ENCODE measurements around the gene DNM1.

GRCh38 chr9:128178806-128179431 is 24.3 kb upstream of the DNM1 start:
- TF ChIP-seq CTCF (IDR thresholded peaks at IDR 0.05; ENCODE audit: control extremely low read depth in 1 of 3, insufficient read depth in 1 of 3, low read depth in 1 of 3, low read length in 3 of 3) (no peak), SP2 (IDR thresholded peaks at IDR 0.05; ENCODE audit: low read length) (no peak), EZH2 (IDR thresholded peaks at IDR 0.05; ENCODE audit: low read depth, low read length, severe bottlenecking) (no peak), YY1 (IDR thresholded peaks at IDR 0.05; ENCODE audit: low read depth, low read length) (no peak), HDAC2 (IDR thresholded peaks at IDR 0.05; ENCODE audit: borderline replicate concordance in 1 of 2, low read depth in 2 of 2, low read length in 2 of 2) (no peak), JUND (IDR thresholded peaks at IDR 0.05; ENCODE audit: low read length) (no peak), POU5F1 (IDR thresholded peaks at IDR 0.05; ENCODE audit: low read depth, low read length) (no peak), POLR2AphosphoS5 (IDR thresholded peaks at IDR 0.05; ENCODE audit: low read depth, low read length) (no peak)
